Keratinocyte (primary cell): ENCODE measurements around the gene APOM. TPM values are rescaled to one million over a fixed set of nuclear protein-coding genes. Genes with fewer than 3 reads are reported as not detected.

Experiments
- DNase-seq: peaks from one replicate; pipeline ENCODE4 v3.0.0-alpha.2; 2011; ENCODE audit warnings: low read depth, missing footprints, low spot score
- FAIRE-seq: peaks from 2 replicates; lab custom pipeline; 2011; peaks lifted over from hg19 to GRCh38; lab: Jason Lieb, UNC
- H2AFZ ChIP-seq: 2 replicates; pipeline ENCODE4 v1.6.0; 2012; ENCODE audit warnings: low read length, control low read depth, inconsistent platforms; ENCODE audit not compliant: control insufficient read depth
- H3K27ac ChIP-seq: 2 replicates; pipeline ENCODE4 v1.5.1; 2011; ENCODE audit warnings: low read length; ENCODE audit not compliant: control insufficient read depth, insufficient read depth
- H3K27me3 ChIP-seq: 3 replicates; pipeline ENCODE4 v1.6.0; 2011; ENCODE audit warnings: low read length; ENCODE audit not compliant: control insufficient read depth, insufficient read depth; ENCODE audit errors: extremely low read depth
- H3K36me3 ChIP-seq, 2 experiments: 2 replicates in 1 of 2; 3 replicates in 1 of 2; pipeline ENCODE4 v1.5.1; 2011; ENCODE audit warnings: low read length in 2 of 2, mild to moderate bottlenecking in 1 of 2; ENCODE audit not compliant: control insufficient read depth in 2 of 2, insufficient read depth in 2 of 2; ENCODE audit errors: extremely low read depth in 1 of 2
- H3K4me1 ChIP-seq: 3 replicates; pipeline ENCODE4 v1.5.1; 2011; ENCODE audit warnings: low read length; ENCODE audit not compliant: control insufficient read depth, insufficient read depth; ENCODE audit errors: extremely low read depth
- H3K4me2 ChIP-seq: 3 replicates; pipeline ENCODE4 v1.6.0; 2011; ENCODE audit warnings: low read depth, low read length; ENCODE audit not compliant: control insufficient read depth, insufficient read depth; ENCODE audit errors: extremely low read depth
- H3K4me3 ChIP-seq, 3 experiments: fragments of 200-600 bp in 1 of 3; sonication (generic) in 1 of 3; 2 replicates in 2 of 3; 3 replicates in 1 of 3; pipeline ENCODE4 v1.5.1; 2011 to 2016; ENCODE audit warnings: low read length in 3 of 3, mild to moderate bottlenecking in 3 of 3, control low read depth in 2 of 3, inconsistent platforms in 1 of 3, low read depth in 1 of 3, mixed read lengths in 1 of 3, mixed run types in 1 of 3, moderate library complexity in 1 of 3; ENCODE audit not compliant: control insufficient read depth in 2 of 3, insufficient read depth in 2 of 3; ENCODE audit errors: extremely low read depth in 1 of 3
- H3K79me2 ChIP-seq: 2 replicates; pipeline ENCODE4 v1.6.0; 2012; ENCODE audit warnings: low read length; ENCODE audit not compliant: control insufficient read depth, insufficient read depth
- H3K9ac ChIP-seq: 3 replicates; pipeline ENCODE4 v1.6.0; 2011; ENCODE audit warnings: low read length; ENCODE audit not compliant: control insufficient read depth, insufficient read depth; ENCODE audit errors: extremely low read depth
- H3K9me1 ChIP-seq: 3 replicates; pipeline ENCODE4 v1.6.0; 2011; ENCODE audit warnings: low read length; ENCODE audit not compliant: control insufficient read depth, insufficient read depth; ENCODE audit errors: extremely low read depth
- H3K9me3 ChIP-seq: 2 replicates; pipeline ENCODE4 v1.5.1; 2012; ENCODE audit warnings: low read depth, low read length; ENCODE audit not compliant: control insufficient read depth
- H4K20me1 ChIP-seq: 3 replicates; pipeline ENCODE4 v1.6.0; 2011; ENCODE audit warnings: low read length; ENCODE audit not compliant: control insufficient read depth, insufficient read depth; ENCODE audit errors: extremely low read depth
- EZH2 ChIP-seq: IDR thresholded peaks from one replicate; pipeline ENCODE4 v1.6.1; 2012; ENCODE audit warnings: inconsistent platforms, mild to moderate bottlenecking, low read length, moderate library complexity
- dilution Hi-C: fragments of 300-500 bp; cut with MboI; formaldehyde crosslinking; loops from one replicate; pipeline ENCODE4 v1.7.0; 2020; ENCODE audit warnings: low sequenced_read_pairs; ENCODE audit not compliant: extremely low pct_ligation_motif_present
- polyA plus RNA-seq, 5 experiments: library from polyadenylated mRNA; depleted of rRNA in 3 of 5; stranded (reverse) in 3 of 5; stranded (forward) in 1 of 5; unstranded in 1 of 5; fragments of >200 nt; gene quantifications; 1 replicate in 1 of 5; 2 replicates in 3 of 5; 3 replicates in 1 of 5; pipeline versions ENCODE4 v1.2.1 to v1.2.3, GENCODE V29; 2011 to 2012; ENCODE audit warnings: missing spikeins in 2 of 5, low read depth in 1 of 5, low replicate concordance in 1 of 5
- TF ChIP-seq, protein P1 (sequence below), 3 experiments: IDR thresholded peaks in 1 of 3; conservative IDR thresholded peaks in 1 of 3; optimal IDR thresholded peaks in 1 of 3; 2 replicates in 2 of 3; 3 replicates in 1 of 3; pipeline versions ENCODE3 to v1.5.1; 2011; ENCODE audit warnings: low read length in 3 of 3, mild to moderate bottlenecking in 3 of 3, moderate library complexity in 2 of 3, control low read depth in 1 of 3, inconsistent platforms in 1 of 3; ENCODE audit not compliant: insufficient read depth in 2 of 3; ENCODE audit errors: extremely low read depth in 1 of 3

APOM gene
- polyA plus RNA-seq, 1 donor (not counting 4 experiments of a cell fraction or from before 2014, with no cell fraction given) = 1.4 TPM

DNA sequence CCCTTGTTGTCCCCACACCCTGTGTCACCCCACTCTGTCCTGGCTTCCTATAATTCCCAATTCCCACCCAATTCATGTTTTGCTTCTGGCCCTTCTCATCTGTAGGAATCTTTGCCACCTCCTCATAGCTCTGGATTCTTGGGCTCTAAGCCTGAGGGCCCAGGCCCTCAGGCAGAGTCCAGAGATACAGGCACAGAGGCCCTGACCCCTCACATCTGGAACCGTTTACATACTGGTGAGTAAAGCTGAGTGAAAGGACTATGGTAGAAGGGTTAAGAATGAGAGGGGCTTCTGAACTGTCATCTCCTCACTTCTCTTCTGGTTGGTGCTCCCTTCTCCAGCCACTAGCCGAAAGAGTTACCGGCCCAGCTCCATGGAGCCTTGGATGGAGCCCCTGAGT lies 21.6 kb upstream of the APOM start:
- H4K20me1 ChIP-seq = peaks cover 7% of the 10 kb centered on the region
- no peak overlapping the region for H3K4me2 ChIP-seq
- H3K9ac ChIP-seq = no peak overlapping the region
- no peaks in the 10 kb centered on the region for H3K4me1 ChIP-seq
- FAIRE-seq = no peak
- H3K27ac ChIP-seq = no peak overlapping the region
- TF ChIP-seq, protein P1, sequence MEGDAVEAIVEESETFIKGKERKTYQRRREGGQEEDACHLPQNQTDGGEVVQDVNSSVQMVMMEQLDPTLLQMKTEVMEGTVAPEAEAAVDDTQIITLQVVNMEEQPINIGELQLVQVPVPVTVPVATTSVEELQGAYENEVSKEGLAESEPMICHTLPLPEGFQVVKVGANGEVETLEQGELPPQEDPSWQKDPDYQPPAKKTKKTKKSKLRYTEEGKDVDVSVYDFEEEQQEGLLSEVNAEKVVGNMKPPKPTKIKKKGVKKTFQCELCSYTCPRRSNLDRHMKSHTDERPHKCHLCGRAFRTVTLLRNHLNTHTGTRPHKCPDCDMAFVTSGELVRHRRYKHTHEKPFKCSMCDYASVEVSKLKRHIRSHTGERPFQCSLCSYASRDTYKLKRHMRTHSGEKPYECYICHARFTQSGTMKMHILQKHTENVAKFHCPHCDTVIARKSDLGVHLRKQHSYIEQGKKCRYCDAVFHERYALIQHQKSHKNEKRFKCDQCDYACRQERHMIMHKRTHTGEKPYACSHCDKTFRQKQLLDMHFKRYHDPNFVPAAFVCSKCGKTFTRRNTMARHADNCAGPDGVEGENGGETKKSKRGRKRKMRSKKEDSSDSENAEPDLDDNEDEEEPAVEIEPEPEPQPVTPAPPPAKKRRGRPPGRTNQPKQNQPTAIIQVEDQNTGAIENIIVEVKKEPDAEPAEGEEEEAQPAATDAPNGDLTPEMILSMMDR (optimal IDR thresholded peaks at IDR 0.05 in 1 of 3, IDR thresholded peaks at IDR 0.05 in 1 of 3, conservative IDR thresholded peaks at IDR 0.05 in 1 of 3; ENCODE audit: extremely low read depth in 1 of 3, insufficient read depth in 2 of 3, low read length in 3 of 3) = no peak
- no peak for TF ChIP-seq EZH2
- no peaks in the 10 kb centered on the region for H3K27me3 ChIP-seq
- dilution Hi-C loops = no loop called here
- H3K9me3 ChIP-seq = no peaks in the 10 kb centered on the region
- H3K79me2 ChIP-seq = peaks cover 30% of the 10 kb centered on the region
- no peak overlapping the region for H3K4me3 ChIP-seq
- no peak for DNase-seq
- no peak overlapping the region for H2AFZ ChIP-seq
- H3K9me1 ChIP-seq = no peaks in the 10 kb centered on the region
- peaks cover 69 to 74% of the 10 kb centered on the region in 2 experiments for H3K36me3 ChIP-seq

GRCh38 chr6:31634969-31635575 lies 20.6 kb upstream of the APOM start:
- Histone ChIP-seq H3K27ac (no peak overlapping the region), H3K36me3 (peaks cover 61 to 69% of the 10 kb centered on the region in 2 experiments), H4K20me1 (peaks cover 7% of the 10 kb centered on the region), H3K9me1 (no peaks in the 10 kb centered on the region), H3K4me2 (no peak overlapping the region), H2AFZ (no peak overlapping the region), H3K9me3 (no peaks in the 10 kb centered on the region), H3K4me1 (no peaks in the 10 kb centered on the region), H3K27me3 (no peaks in the 10 kb centered on the region), H3K4me3 (no peak overlapping the region), H3K9ac (no peak overlapping the region), H3K79me2 (peaks cover 27% of the 10 kb centered on the region)
- dilution Hi-C loops = no loop called here
- TF ChIP-seq, protein P1 (optimal IDR thresholded peaks at IDR 0.05 in 1 of 3, IDR thresholded peaks at IDR 0.05 in 1 of 3, conservative IDR thresholded peaks at IDR 0.05 in 1 of 3; ENCODE audit: extremely low read depth in 1 of 3, insufficient read depth in 2 of 3, low read length in 3 of 3) = no peak
- no peak for TF ChIP-seq EZH2
- DNase-seq = no peak
- FAIRE-seq = no peak
